GM12878 (cell line): ENCODE results near the gene ANKRD23.

Experiments
- CBFB ChIP-seq: IDR thresholded peaks from 2 replicates; pipeline ENCODE4 v1.6.1; 2016; ENCODE audit warnings: antibody characterized with exemption, low read depth
- EZH2 ChIP-seq: IDR thresholded peaks from 2 replicates; pipeline ENCODE4 v1.6.1; 2012; ENCODE audit warnings: low read depth, mild to moderate bottlenecking, control low read depth, inconsistent platforms, low read length, borderline replicate concordance; ENCODE audit not compliant: control insufficient read depth
- MAX ChIP-seq: IDR thresholded peaks from 2 replicates; pipeline ENCODE4 v1.6.1; 2012; ENCODE audit warnings: low read depth, low read length, improper control_type of control experiment
- POLR2AphosphoS5 ChIP-seq: IDR thresholded peaks from 2 replicates; pipeline ENCODE4 v1.6.1; 2011; ENCODE audit warnings: mild to moderate bottlenecking, low read length, inconsistent platforms
- SMC3 ChIP-seq: IDR thresholded peaks from 2 replicates; pipeline ENCODE4 v1.6.1; 2011; ENCODE audit warnings: low read length, improper control_type of control experiment, borderline replicate concordance
- TAF1 ChIP-seq: IDR thresholded peaks from 2 replicates; pipeline ENCODE4 v1.6.1; 2011; ENCODE audit warnings: mild to moderate bottlenecking, low read depth, low read length, borderline replicate concordance
- TF ChIP-seq, protein P1 (sequence below): IDR thresholded peaks from 2 replicates; pipeline ENCODE4 v1.6.1; 2011; ENCODE audit warnings: low read depth, mild to moderate bottlenecking, low read length, moderate library complexity, borderline replicate concordance; ENCODE audit errors: extremely low read depth
- TF ChIP-seq, protein P2 (sequence below): fragments of 450-650 bp; IDR thresholded peaks from 2 replicates; pipeline ENCODE4 v1.6.1; 2017; ENCODE audit warnings: mild to moderate bottlenecking, moderate library complexity

DNA sequence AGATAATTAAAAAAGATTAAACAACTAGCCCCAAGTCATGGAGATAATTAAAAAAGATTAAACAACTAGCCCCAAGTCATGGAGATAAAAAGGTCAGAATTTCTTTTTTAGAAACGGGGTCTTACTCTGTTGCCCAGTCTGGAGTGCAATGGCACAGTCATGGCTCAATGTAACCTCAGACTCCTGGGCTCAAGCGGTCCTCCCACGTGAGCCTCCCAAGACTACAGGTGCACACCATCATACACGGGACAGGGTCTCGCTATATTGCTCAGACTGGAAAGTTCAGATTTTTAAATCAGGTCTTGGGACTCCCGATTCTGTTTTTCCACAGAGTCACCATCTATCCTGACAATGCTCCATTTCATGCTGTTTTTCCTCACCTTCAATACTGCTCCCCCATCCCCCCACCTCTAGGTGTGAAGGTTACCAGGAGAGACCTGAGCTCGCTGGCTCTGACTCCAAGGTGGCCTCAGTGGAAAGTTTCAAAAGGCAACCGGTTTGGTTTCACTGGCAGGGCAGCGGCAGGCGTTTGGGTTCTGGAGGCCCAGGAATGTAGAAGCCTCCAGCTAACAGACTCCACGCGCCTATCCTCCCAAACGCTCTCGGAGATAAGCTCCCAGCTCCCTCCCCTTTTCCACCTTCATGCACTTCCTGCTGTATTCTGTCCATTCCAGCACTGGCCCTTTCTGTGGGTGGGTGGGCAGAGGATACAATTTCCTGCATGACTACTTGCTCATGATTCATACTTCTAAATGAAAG, 28.9 kb upstream of the ANKRD23 start:
- no peak for TF ChIP-seq MAX
- no peak for TF ChIP-seq CBFB
- TF ChIP-seq EZH2 = no peak
- no peak for TF ChIP-seq POLR2AphosphoS5
- TF ChIP-seq SMC3 = no peak
- TF ChIP-seq, protein P1, sequence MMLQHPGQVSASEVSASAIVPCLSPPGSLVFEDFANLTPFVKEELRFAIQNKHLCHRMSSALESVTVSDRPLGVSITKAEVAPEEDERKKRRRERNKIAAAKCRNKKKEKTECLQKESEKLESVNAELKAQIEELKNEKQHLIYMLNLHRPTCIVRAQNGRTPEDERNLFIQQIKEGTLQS = no peak
- TF ChIP-seq, protein P2, sequence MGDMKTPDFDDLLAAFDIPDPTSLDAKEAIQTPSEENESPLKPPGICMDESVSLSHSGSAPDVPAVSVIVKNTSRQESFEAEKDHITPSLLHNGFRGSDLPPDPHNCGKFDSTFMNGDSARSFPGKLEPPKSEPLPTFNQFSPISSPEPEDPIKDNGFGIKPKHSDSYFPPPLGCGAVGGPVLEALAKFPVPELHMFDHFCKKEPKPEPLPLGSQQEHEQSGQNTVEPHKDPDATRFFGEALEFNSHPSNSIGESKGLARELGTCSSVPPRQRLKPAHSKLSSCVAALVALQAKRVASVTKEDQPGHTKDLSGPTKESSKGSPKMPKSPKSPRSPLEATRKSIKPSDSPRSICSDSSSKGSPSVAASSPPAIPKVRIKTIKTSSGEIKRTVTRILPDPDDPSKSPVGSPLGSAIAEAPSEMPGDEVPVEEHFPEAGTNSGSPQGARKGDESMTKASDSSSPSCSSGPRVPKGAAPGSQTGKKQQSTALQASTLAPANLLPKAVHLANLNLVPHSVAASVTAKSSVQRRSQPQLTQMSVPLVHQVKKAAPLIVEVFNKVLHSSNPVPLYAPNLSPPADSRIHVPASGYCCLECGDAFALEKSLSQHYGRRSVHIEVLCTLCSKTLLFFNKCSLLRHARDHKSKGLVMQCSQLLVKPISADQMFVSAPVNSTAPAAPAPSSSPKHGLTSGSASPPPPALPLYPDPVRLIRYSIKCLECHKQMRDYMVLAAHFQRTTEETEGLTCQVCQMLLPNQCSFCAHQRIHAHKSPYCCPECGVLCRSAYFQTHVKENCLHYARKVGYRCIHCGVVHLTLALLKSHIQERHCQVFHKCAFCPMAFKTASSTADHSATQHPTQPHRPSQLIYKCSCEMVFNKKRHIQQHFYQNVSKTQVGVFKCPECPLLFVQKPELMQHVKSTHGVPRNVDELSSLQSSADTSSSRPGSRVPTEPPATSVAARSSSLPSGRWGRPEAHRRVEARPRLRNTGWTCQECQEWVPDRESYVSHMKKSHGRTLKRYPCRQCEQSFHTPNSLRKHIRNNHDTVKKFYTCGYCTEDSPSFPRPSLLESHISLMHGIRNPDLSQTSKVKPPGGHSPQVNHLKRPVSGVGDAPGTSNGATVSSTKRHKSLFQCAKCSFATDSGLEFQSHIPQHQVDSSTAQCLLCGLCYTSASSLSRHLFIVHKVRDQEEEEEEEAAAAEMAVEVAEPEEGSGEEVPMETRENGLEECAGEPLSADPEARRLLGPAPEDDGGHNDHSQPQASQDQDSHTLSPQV = no peak
- TF ChIP-seq TAF1 = no peak
